Upper lobe of left lung (tissue), 6 donors: ENCODE data around the gene CCDC89. TPM values are rescaled to one million over a fixed set of nuclear protein-coding genes. Genes with fewer than 3 reads are reported as not detected.
"Not testable (repeated sequence)": the region's sequence is repeated elsewhere in the genome, so short reads cannot be mapped to it uniquely, and the experiment has no call there.

Experiments used
- ATAC-seq, 2 donors: fragments of 200-7000 bp; cut with Tn5 transposase; one replicate each; pipeline ENCODE4 v1.9.1; 2022; ENCODE audit warnings: mild to moderate bottlenecking in 2 of 2, moderate library complexity in 2 of 2; ENCODE audit not compliant: low FRiP score in 2 of 2
- DNase-seq, 2 donors: peaks; one replicate each; pipeline ENCODE4 v3.0.0-alpha.2; 2019 to 2020
- H3K27ac ChIP-seq, 4 donors: fragments of 200-600 bp; sonication (generic); one replicate each; pipeline ENCODE4 v1.5.1; 2016 to 2019
- H3K27me3 ChIP-seq, 4 donors: fragments of 200-600 bp; sonication (generic); one replicate each; pipeline ENCODE4 v1.5.1; 2017 to 2019
- H3K36me3 ChIP-seq, 4 donors: fragments of 200-600 bp; sonication (generic); one replicate each; pipeline ENCODE4 v1.5.1; 2016 to 2019
- H3K4me1 ChIP-seq, 4 donors: fragments of 200-600 bp; sonication (generic); one replicate each; pipeline ENCODE4 v1.5.1; 2018 to 2019
- H3K4me3 ChIP-seq, 4 donors: fragments of 200-600 bp; sonication (generic); one replicate each; pipeline ENCODE4 v1.5.1; 2017 to 2019; ENCODE audit warnings: mild to moderate bottlenecking in 2 of 4, moderate library complexity in 1 of 4
- H3K9me3 ChIP-seq, 4 donors: fragments of 200-600 bp; sonication (generic); one replicate each; pipeline ENCODE4 v1.5.1; 2018 to 2019
- EP300 ChIP-seq, 4 donors: sonication (generic); formaldehyde crosslinking; IDR thresholded peaks; one replicate each; pipeline ENCODE4 v1.5.1; 2017; ENCODE audit warnings: antibody characterized with exemption in 4 of 4, control low read depth in 2 of 4
- POLR2A ChIP-seq, 4 donors: fragments of 450-650 bp; IDR thresholded peaks; one replicate each; pipeline ENCODE4 v1.5.1; 2016 to 2017; ENCODE audit warnings: antibody characterized with exemption in 4 of 4, mild to moderate bottlenecking in 2 of 4
- POLR2AphosphoS5 ChIP-seq, 2 donors: sonication (generic); formaldehyde crosslinking; IDR thresholded peaks; one replicate each; pipeline ENCODE4 v1.5.1; 2017; ENCODE audit warnings: antibody characterized with exemption in 2 of 2
- WGBS, 2 donors: methylation state at CpG; one replicate each; pipeline ENCODE4 v1.1.5; 2017 to 2018; 5-methylcytosine and 5-hydroxymethylcytosine counted together
- total RNA-seq, 6 donors: library from RNA; depleted of rRNA in 4 of 6; stranded (reverse); fragments of >200 nt in 4 of 6; gene quantifications; one replicate each; pipeline versions ENCODE4 v1.1.0 to v1.2.1, GENCODE V29; 2016 to 2021
- TF ChIP-seq, protein P1 (sequence below), 6 experiments: fragments of 450-650 bp in 4 of 6; fragments of 200-600 bp in 2 of 6; sonication (generic) in 2 of 6; IDR thresholded peaks; one replicate each; pipeline ENCODE4 v1.5.1; 2016 to 2019; ENCODE audit warnings: antibody characterized with exemption in 6 of 6
- donor health status: DM: no; HTN: no; CAD: no; lungs with moderate emphysema.
- donor health status: DM: no; HTN: yes; CAD: no; lungs with severe emphysema.

Gene CCDC89
- total RNA-seq, 6 donors from 2014 or later: 0.46 to 14.7 (median 2.8) TPM

DNA sequence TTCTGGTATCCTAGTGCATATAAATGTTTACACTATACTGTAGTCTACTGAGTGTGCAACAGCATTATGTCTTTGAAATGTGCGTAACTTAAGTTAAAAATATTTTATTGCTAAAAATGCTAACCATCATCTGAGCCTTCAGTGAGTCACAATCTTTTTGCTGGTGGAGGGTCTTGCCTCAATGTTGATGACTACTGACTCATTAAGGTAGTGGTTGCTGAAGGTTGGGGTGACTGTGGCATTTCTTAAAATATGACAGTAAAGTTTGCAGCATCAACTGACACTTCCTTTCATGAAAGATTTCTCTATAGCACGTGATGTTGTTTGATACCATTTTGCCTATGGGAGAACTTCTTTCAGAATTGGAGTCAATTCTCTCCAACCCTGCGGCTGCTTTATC lies 12.6 kb downstream of the CCDC89 start:
- Histone ChIP-seq H3K27me3 (no peaks in the 10 kb centered on the region), H3K4me3 (no peak overlapping the region), H3K4me1 (no peaks in the 10 kb centered on the region), H3K9me3 (no peaks in the 10 kb centered on the region), H3K27ac (no peak overlapping the region), H3K36me3 (no peaks in the 10 kb centered on the region)
- no peak for TF ChIP-seq POLR2A (IDR thresholded peaks at IDR 0.05)
- TF ChIP-seq, protein P1, sequence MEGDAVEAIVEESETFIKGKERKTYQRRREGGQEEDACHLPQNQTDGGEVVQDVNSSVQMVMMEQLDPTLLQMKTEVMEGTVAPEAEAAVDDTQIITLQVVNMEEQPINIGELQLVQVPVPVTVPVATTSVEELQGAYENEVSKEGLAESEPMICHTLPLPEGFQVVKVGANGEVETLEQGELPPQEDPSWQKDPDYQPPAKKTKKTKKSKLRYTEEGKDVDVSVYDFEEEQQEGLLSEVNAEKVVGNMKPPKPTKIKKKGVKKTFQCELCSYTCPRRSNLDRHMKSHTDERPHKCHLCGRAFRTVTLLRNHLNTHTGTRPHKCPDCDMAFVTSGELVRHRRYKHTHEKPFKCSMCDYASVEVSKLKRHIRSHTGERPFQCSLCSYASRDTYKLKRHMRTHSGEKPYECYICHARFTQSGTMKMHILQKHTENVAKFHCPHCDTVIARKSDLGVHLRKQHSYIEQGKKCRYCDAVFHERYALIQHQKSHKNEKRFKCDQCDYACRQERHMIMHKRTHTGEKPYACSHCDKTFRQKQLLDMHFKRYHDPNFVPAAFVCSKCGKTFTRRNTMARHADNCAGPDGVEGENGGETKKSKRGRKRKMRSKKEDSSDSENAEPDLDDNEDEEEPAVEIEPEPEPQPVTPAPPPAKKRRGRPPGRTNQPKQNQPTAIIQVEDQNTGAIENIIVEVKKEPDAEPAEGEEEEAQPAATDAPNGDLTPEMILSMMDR (IDR thresholded peaks at IDR 0.05): no peak
- 86 to 96% methylated on average over 3 of the region's 3 CpGs for WGBS, 2 donors
- DNase-seq: no peak
- ATAC-seq: no peak

DNA sequence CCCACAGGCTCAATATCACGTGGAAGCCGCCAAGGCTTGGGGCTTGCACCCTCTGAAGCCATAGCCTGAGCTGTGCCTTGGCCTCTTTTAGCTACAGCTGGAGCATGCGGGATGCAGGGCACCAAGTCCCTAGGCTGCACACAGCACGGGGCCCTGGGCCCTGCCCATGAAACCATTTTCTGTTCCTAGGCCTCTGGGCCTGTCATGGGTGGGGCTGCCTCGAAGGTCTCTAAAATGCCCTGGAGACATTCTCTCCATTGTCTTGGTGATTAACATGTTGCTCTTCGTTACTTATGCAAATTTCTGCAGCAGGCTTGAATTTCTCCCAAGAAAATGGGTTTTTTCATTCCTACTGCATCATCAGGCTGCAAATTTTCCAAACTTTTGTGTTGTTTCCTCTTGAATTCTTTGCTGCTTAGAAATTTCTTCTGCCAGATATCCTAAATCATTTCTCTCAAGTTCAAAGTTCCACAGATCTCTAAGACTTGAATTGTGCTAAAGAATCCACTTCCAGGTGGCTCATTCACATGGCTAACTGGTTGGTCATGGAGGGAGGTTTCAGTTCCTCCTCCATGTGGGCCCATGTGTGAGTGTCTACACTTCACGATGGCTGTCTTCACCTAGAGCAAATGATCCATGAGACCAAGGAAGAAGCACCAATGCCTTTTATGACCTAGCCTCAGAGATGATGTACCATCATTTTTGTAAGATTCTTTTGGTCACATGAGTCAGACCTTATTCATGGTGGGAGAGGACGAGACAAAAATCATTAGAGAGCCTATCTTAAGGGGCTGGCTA lies 13.7 kb downstream of the CCDC89 start:
- peak in 1 of 2 donors; percentile 8 for DNase-seq
- ATAC-seq: no peak
- 80 to 90% methylated on average over 4 to 8 of the region's 8 CpGs for WGBS, 2 donors
- H3K27me3 ChIP-seq: no peaks in the 10 kb centered on the region
- no peak overlapping the region for H3K27ac ChIP-seq
- H3K36me3 ChIP-seq: no peaks in the 10 kb centered on the region
- no peaks in the 10 kb centered on the region for H3K9me3 ChIP-seq
- H3K4me1 ChIP-seq: no peaks in the 10 kb centered on the region
- no peak overlapping the region for H3K4me3 ChIP-seq
- no peak for TF ChIP-seq POLR2A (IDR thresholded peaks at IDR 0.05)
- TF ChIP-seq, protein P1 (IDR thresholded peaks at IDR 0.05): no peak
- TF ChIP-seq POLR2AphosphoS5 (IDR thresholded peaks at IDR 0.05): no peak
- TF ChIP-seq EP300 (IDR thresholded peaks at IDR 0.05): no peak

DNA sequence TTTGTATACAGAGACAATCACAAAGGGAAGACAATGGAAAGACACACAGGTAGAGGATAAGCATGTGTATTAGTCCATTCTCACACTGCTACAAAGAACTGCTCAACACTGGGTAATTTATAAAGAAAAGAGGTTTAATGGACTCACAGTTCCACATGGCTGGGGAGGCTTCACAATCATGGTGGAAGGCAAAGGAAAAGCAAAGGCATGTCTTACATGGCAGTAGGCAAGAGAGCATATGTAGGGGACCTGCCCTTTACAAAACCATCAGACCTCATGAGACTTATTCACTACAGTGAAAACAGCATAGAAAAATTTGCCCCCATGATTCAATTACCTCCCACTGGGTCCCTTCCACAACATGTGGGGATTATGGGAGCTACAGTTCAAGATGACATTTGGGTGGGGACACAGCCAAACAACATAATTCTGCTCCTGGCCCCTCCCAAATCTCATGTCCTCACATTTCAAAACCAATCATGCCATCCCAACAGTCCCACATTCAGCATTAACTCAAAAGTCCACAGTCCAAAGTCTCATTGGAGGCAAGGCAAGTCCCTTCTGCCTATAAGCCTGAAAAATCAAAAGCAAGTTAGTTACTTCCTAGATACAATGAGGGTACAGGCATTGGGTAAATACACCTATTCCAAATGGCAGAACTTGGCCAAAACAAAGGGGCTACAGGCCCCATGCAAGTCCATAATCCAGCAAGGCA lies 14.9 kb downstream of the CCDC89 start:
- not testable (repeated sequence) for H3K36me3 ChIP-seq, H3K4me1 ChIP-seq, DNase-seq, H3K4me3 ChIP-seq, H3K27ac ChIP-seq, ATAC-seq, H3K9me3 ChIP-seq, H3K27me3 ChIP-seq

DNA sequence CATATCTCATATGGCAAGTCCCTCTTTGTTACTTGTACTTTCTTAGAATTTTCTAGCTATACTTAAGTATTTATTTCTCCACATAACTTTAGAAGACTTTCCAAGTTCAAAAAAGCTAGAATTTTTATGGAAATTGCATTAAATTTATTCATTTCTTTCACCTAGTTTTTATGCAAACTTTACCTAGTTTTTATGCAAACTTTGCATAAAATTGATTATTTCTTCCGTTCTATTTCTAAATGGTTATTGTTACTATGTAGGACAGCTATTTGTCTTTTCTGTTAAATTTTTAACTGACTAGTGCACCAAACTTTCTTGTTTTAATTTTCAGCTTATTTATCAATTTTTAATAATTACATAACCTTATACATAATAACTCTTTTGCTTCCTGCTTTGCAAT lies 17.8 kb downstream of the CCDC89 start:
- 79 to 89% methylated on average over 1 of the region's 1 CpG for WGBS, 2 donors
- ATAC-seq (no peak), DNase-seq (no peak)
- Histone ChIP-seq H3K4me3 (no peak overlapping the region), H3K27me3 (no peaks in the 10 kb centered on the region), H3K9me3 (no peaks in the 10 kb centered on the region), H3K4me1 (peaks cover 1 to 6% (median 3%) of the 10 kb centered on the region in 4 donors), H3K27ac (no peak overlapping the region), H3K36me3 (no peaks in the 10 kb centered on the region)
- no peak for TF ChIP-seq EP300 (IDR thresholded peaks at IDR 0.05)
- no peak for TF ChIP-seq POLR2AphosphoS5 (IDR thresholded peaks at IDR 0.05)
- no peak for TF ChIP-seq POLR2A (IDR thresholded peaks at IDR 0.05)
- TF ChIP-seq, protein P1 (IDR thresholded peaks at IDR 0.05): no peak

DNA sequence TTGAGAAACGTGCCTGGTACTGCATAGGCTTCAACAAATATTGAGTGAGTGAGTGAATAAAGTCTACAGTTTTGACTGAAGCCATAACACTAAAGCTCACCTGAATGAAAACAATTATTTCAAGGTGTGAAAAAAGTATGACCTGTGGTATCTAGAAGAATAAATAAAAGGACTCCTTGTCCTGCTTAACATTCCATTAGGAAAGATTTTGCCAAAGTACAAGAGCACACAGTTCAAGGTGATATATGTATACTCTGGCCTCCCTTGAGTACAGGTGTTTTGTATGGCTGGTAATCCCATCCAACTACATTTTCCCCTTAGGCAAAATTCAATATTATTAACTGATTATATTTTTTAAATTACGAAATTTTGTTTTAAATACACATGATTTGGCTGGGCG lies 19.3 kb downstream of the CCDC89 start:
- no peak overlapping the region for H3K4me3 ChIP-seq
- DNase-seq (no peak), ATAC-seq (no peak)
- TF ChIP-seq POLR2AphosphoS5 (IDR thresholded peaks at IDR 0.05) (no peak), EP300 (IDR thresholded peaks at IDR 0.05) (no peak), POLR2A (IDR thresholded peaks at IDR 0.05) (no peak)
- TF ChIP-seq, protein P1 (IDR thresholded peaks at IDR 0.05): no peak
- no peaks in the 10 kb centered on the region for H3K9me3 ChIP-seq
- H3K4me1 ChIP-seq: peaks cover 15 to 21% (median 17%) of the 10 kb centered on the region in 4 donors
- H3K27ac ChIP-seq: no peak overlapping the region
- peaks cover 0 to 14% (median 0%) of the 10 kb centered on the region in 4 donors for H3K36me3 ChIP-seq
- H3K27me3 ChIP-seq: no peaks in the 10 kb centered on the region
- WGBS, 2 donors: 79 to 83% methylated on average over 3 of the region's 3 CpGs
